ENCODE measurements around the gene MYCN. TPM values are rescaled to one million over a fixed set of nuclear protein-coding genes. Genes with fewer than 3 reads are reported as not detected.

MYCN gene
- total RNA-seq, 1 donor from 2014 or later, result 68.3 TPM

DNA sequence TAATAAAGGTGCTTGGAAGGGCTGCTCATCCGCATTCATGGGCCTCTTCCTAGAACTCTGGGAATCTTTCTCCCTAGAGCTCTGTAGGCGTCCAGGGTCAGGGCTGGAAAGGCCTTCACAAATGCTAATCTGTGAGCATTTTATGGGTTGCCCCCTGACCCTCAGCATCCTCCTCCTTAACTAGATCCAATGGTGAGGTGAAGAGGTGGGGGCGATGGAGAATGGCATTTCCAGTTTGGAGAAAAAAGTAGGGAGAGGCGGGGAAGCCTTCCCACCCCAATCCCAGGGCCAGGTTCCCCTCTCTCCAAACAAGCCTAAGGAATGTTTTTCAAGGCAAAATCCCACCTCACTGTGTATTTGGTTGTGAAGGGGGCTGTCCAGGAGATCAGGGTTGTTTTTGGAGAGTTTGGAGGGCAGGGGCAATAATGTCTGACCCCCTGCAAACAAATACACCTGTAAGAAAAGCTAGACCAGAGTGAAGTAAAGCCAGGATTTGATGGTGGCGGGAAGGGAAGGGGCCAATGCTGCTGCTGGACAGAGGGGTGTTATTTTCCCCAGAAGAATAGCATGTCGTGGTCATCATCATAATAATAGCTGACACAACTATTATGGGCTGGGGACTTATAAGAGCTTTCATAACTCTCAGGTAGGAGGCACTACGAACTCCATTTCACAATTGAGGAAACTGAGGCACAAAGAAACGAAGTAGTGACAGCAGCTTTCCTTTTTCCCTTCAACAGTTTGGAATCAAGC is 1.4 kb upstream of the MYCN start:
- Mint-ChIP-seq H3K27me3 (peaks cover 9% of the 10 kb centered on the region), H3K4me3 (peak overlapping the region; percentile 95), H3K36me3 (peaks cover 5% of the 10 kb centered on the region), H3K9me3 (no peaks in the 10 kb centered on the region), H3K27ac (peak overlapping the region; percentile 48), H3K4me1 (ENCODE audit: unreplicated experiment) (peaks cover 18% of the 10 kb centered on the region)
- TF ChIP-seq, protein P1, sequence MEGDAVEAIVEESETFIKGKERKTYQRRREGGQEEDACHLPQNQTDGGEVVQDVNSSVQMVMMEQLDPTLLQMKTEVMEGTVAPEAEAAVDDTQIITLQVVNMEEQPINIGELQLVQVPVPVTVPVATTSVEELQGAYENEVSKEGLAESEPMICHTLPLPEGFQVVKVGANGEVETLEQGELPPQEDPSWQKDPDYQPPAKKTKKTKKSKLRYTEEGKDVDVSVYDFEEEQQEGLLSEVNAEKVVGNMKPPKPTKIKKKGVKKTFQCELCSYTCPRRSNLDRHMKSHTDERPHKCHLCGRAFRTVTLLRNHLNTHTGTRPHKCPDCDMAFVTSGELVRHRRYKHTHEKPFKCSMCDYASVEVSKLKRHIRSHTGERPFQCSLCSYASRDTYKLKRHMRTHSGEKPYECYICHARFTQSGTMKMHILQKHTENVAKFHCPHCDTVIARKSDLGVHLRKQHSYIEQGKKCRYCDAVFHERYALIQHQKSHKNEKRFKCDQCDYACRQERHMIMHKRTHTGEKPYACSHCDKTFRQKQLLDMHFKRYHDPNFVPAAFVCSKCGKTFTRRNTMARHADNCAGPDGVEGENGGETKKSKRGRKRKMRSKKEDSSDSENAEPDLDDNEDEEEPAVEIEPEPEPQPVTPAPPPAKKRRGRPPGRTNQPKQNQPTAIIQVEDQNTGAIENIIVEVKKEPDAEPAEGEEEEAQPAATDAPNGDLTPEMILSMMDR (conservative IDR thresholded peaks at IDR 0.05), result no peak
- DNase-seq (ENCODE audit: extremely low spot score, unreplicated experiment), result no peak

DNA sequence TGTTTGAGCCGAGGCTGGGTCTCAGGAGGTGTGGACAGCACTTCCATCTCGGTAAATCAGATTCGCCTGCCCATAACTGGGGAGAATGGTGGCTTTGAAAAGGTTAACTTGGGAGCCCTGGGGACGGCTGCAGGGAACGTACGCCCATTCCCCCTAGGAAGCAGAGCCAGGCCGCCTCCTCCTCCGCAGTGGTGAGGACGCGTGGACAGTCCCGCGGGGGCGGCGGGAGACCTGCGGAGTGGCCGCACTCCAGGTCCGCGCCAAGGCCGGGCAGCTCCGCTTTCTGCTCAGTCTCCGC is 845 bp upstream of the MYCN start:
- DNase-seq (ENCODE audit: extremely low spot score, unreplicated experiment), result peak; percentile 87
- TF ChIP-seq, protein P1 (conservative IDR thresholded peaks at IDR 0.05), result no peak
- peak overlapping the region; percentile 95 for H3K4me3 Mint-ChIP-seq
- H3K27ac Mint-ChIP-seq, result no peak overlapping the region
- peaks cover 10% of the 10 kb centered on the region for H3K36me3 Mint-ChIP-seq
- no peaks in the 10 kb centered on the region for H3K9me3 Mint-ChIP-seq
- H3K27me3 Mint-ChIP-seq, result peaks cover 9% of the 10 kb centered on the region
- peaks cover 23% of the 10 kb centered on the region for H3K4me1 Mint-ChIP-seq (ENCODE audit: unreplicated experiment)

DNA sequence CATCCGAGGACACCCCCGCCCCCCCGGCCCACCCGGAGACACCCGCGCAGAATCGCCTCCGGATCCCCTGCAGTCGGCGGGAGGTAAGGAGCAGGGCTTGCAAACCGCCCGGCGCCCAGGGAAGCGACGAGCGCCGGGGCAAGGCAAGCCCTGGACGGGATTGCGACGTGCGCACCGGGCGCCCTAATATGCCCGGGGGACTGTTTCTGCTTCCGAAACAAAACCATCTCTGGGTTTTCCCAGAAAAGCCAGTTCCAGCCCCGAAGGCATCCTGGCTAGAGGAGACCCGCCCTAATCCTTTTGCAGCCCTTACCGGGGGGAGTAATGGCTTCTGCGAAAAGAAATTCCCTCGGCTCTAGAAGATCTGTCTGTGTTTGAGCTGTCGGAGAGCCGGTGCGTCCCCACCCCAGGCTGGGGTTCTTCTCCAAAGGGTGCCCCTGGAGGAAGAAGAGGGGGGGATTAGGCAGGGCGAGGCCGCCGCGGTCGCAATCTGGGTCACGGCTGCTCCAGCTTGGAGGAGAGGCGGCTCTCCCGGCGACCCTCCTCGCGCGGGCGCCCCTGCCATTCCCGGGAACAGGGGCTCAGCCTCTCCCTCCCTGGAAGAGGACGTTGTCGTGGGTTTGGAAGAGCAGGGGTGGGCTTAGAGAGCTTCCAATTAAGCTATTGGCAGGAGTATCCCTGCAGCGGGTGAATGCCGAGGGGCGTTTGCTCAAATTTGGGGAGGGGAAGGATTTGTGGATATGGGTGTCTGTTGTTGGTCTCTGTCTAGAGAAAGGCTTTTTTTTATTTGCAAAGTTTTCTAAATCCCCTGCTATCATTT is 521 bp downstream of the MYCN start:
- TF ChIP-seq, protein P1 (conservative IDR thresholded peaks at IDR 0.05), result no peak
- Mint-ChIP-seq H3K9me3 (no peaks in the 10 kb centered on the region), H3K4me1 (ENCODE audit: unreplicated experiment) (peaks cover 32% of the 10 kb centered on the region), H3K27me3 (peaks cover 9% of the 10 kb centered on the region), H3K27ac (peak overlapping the region; percentile 82), H3K36me3 (peaks cover 21% of the 10 kb centered on the region), H3K4me3 (peak overlapping the region; percentile 95)
- no peak for DNase-seq (ENCODE audit: extremely low spot score, unreplicated experiment)

DNA sequence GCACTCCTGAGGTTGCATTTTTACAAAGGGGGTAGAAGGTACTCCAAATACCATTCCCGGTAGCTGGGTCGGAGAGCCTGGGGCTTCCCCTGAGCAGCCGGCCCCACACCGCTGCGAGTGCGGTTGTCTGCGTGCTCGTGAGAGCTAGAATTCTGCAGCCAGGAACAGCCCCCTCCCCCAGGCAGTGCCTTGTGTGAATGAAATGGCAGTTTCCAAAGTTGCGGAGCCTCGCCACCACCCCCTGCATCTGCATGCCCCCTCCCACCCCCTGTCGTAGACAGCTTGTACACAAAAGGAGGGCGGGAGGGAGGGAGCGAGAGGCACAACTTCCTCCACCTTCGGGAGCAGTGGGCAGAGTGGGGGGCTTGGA is 1.1 kb downstream of the MYCN start:
- Mint-ChIP-seq H3K27me3 (peaks cover 9% of the 10 kb centered on the region), H3K27ac (peak overlapping the region; percentile 82), H3K9me3 (no peaks in the 10 kb centered on the region), H3K4me1 (ENCODE audit: unreplicated experiment) (peaks cover 32% of the 10 kb centered on the region), H3K36me3 (peaks cover 26% of the 10 kb centered on the region), H3K4me3 (peak overlapping the region; percentile 95)
- no peak for DNase-seq (ENCODE audit: extremely low spot score, unreplicated experiment)
- TF ChIP-seq, protein P1 (conservative IDR thresholded peaks at IDR 0.05), result no peak

DNA sequence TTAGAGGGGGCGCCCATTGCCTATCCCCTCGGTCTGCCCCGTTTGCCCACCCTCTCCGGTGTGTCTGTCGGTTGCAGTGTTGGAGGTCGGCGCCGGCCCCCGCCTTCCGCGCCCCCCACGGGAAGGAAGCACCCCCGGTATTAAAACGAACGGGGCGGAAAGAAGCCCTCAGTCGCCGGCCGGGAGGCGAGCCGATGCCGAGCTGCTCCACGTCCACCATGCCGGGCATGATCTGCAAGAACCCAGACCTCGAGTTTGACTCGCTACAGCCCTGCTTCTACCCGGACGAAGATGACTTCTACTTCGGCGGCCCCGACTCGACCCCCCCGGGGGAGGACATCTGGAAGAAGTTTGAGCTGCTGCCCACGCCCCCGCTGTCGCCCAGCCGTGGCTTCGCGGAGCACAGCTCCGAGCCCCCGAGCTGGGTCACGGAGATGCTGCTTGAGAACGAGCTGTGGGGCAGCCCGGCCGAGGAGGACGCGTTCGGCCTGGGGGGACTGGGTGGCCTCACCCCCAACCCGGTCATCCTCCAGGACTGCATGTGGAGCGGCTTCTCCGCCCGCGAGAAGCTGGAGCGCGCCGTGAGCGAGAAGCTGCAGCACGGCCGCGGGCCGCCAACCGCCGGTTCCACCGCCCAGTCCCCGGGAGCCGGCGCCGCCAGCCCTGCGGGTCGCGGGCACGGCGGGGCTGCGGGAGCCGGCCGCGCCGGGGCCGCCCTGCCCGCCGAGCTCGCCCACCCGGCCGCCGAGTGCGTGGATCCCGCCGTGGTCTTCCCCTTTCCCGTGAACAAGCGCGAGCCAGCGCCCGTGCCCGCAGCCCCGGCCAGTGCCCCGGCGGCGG is 1.7 kb downstream of the MYCN start:
- peak; percentile 77 for DNase-seq (ENCODE audit: extremely low spot score, unreplicated experiment)
- Mint-ChIP-seq H3K9me3 (no peaks in the 10 kb centered on the region), H3K4me3 (peak overlapping the region; percentile 95), H3K36me3 (peaks cover 31% of the 10 kb centered on the region), H3K27ac (no peak overlapping the region), H3K4me1 (ENCODE audit: unreplicated experiment) (peaks cover 32% of the 10 kb centered on the region), H3K27me3 (peaks cover 9% of the 10 kb centered on the region)
- TF ChIP-seq, protein P1 (conservative IDR thresholded peaks at IDR 0.05), result no peak
